SU-DHL-6 (cell line): Measurements from ENCODE around the gene CD300A.

Source experiments
- H2AFZ ChIP-seq: fragments of 200-600 bp; sonication (generic); 2 replicates; pipeline ENCODE4 v1.6.1; 2014; ENCODE audit warnings: low read depth, mild to moderate bottlenecking, moderate library complexity, mixed read lengths, antibody characterized with exemption, low read length; ENCODE audit not compliant: severe bottlenecking
- H3F3A ChIP-seq: fragments of 200-600 bp; shearing (Covaris generic); 2 replicates; pipeline ENCODE4 v1.6.0; 2016; ENCODE audit warnings: antibody characterized with exemption, mild to moderate bottlenecking; ENCODE audit not compliant: insufficient read depth
- H3K27ac ChIP-seq: fragments of 200-600 bp; sonication (generic); 2 replicates; pipeline ENCODE4 v1.5.1; 2016; ENCODE audit warnings: low read depth, mild to moderate bottlenecking, low read length, moderate library complexity, mixed read lengths
- H3K27me3 ChIP-seq: fragments of 200-600 bp; sonication (generic), shearing (Covaris generic); 2 replicates; pipeline ENCODE4 v1.6.0; 2014; ENCODE audit warnings: mild to moderate bottlenecking, low read length
- H3K36me3 ChIP-seq: fragments of 200-600 bp; sonication (generic); 2 replicates; pipeline ENCODE4 v1.6.1; 2014; ENCODE audit warnings: mild to moderate bottlenecking, low read length, mixed read lengths
- H3K4me2 ChIP-seq: fragments of 300-600, 200-600 bp; shearing (Covaris generic), sonication (generic); 2 replicates; pipeline ENCODE4 v1.6.0; 2014; ENCODE audit warnings: low read length, low read depth, mild to moderate bottlenecking; ENCODE audit not compliant: poor library complexity, severe bottlenecking
- H3K4me3 ChIP-seq: fragments of 200-600 bp; sonication (generic); 2 replicates; pipeline ENCODE4 v1.5.1; 2014; ENCODE audit warnings: antibody characterized with exemption, low read length, mild to moderate bottlenecking, mixed read lengths; ENCODE audit not compliant: insufficient read depth, poor library complexity, severe bottlenecking
- H3K79me2 ChIP-seq: fragments of 200-600 bp; sonication (generic); 2 replicates; pipeline ENCODE4 v1.6.1; 2014; ENCODE audit warnings: mild to moderate bottlenecking, low read length, moderate library complexity; ENCODE audit not compliant: insufficient read depth
- H3K9ac ChIP-seq: fragments of 200-600 bp; sonication (generic); 2 replicates; pipeline ENCODE4 v1.7.0; 2014; ENCODE audit warnings: mild to moderate bottlenecking, low read length
- H3K9me2 ChIP-seq: fragments of 200-600 bp; sonication (generic); replicated peaks from 2 replicates; pipeline ENCODE4 v1.6.1; 2014; ENCODE audit warnings: low read length; ENCODE audit not compliant: insufficient read depth
- H3K9me3 ChIP-seq: fragments of 200-600 bp; sonication (generic); 2 replicates; pipeline ENCODE4 v1.6.1; 2014; ENCODE audit warnings: low read length, mixed read lengths; ENCODE audit not compliant: insufficient read depth
- H4K20me1 ChIP-seq: fragments of 200-600 bp; sonication (generic); 2 replicates; pipeline ENCODE4 v1.6.1; 2014; ENCODE audit warnings: low read depth, mild to moderate bottlenecking, antibody characterized with exemption, low read length, moderate library complexity, mixed read lengths
- EZH2phosphoT487 ChIP-seq: fragments of 200-600 bp; sonication (generic), shearing (Covaris generic); conservative IDR thresholded peaks from 2 replicates; pipeline ENCODE4 v1.6.1; 2018; ENCODE audit warnings: mild to moderate bottlenecking, antibody characterized with exemption, low read length, moderate library complexity, mixed read lengths
- TF ChIP-seq, protein P1 (sequence below): fragments of 200-600 bp; sonication (generic); IDR thresholded peaks from one replicate; pipeline ENCODE4 v1.5.1; 2017; ENCODE audit warnings: antibody characterized with exemption, mild to moderate bottlenecking, low read length, moderate library complexity; ENCODE audit not compliant: insufficient read depth, poor library complexity, severe bottlenecking

CD300A gene

GRCh38 chr17:74491626-74492025 lies 25.2 kb downstream of the CD300A start:
- Histone ChIP-seq H2AFZ (no peak overlapping the region), H3K79me2 (no peaks in the 10 kb centered on the region), H3K9me2 (no peaks in the 10 kb centered on the region), H3K4me3 (no peak overlapping the region), H4K20me1 (no peaks in the 10 kb centered on the region), H3K4me2 (no peak overlapping the region), H3K27me3 (no peaks in the 10 kb centered on the region), H3K27ac (no peak overlapping the region), H3K9ac (no peak overlapping the region), H3K9me3 (no peaks in the 10 kb centered on the region), H3K36me3 (no peaks in the 10 kb centered on the region), H3F3A (no peaks in the 10 kb centered on the region)
- TF ChIP-seq EZH2phosphoT487: no peak

DNA sequence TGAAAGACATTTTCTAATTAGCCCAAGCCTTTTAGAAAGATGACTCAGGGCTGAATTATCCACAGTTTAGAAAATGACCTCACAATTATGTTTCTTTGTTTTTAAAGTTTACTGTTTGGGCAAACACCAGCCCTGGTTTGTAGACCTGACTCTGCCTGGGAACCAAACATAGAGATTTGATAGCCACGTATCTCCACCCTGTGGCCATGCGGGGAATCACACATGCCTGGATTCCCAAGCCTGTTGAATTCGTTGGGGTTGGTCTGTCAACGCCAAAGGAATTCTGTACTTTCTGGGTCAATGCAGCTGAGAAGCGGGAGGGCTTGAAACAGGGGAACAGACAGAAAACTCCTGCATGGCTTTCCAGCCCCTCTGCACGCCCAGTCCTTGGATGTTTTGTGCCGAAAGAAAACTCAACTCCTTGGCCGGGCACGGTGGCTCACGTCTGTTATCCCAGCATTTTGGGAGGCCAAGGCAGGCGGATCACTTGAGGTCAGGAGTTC lies 26.9 kb downstream of the CD300A start:
- no peak overlapping the region for H3K9ac ChIP-seq
- no peaks in the 10 kb centered on the region for H3K79me2 ChIP-seq
- TF ChIP-seq, protein P1, sequence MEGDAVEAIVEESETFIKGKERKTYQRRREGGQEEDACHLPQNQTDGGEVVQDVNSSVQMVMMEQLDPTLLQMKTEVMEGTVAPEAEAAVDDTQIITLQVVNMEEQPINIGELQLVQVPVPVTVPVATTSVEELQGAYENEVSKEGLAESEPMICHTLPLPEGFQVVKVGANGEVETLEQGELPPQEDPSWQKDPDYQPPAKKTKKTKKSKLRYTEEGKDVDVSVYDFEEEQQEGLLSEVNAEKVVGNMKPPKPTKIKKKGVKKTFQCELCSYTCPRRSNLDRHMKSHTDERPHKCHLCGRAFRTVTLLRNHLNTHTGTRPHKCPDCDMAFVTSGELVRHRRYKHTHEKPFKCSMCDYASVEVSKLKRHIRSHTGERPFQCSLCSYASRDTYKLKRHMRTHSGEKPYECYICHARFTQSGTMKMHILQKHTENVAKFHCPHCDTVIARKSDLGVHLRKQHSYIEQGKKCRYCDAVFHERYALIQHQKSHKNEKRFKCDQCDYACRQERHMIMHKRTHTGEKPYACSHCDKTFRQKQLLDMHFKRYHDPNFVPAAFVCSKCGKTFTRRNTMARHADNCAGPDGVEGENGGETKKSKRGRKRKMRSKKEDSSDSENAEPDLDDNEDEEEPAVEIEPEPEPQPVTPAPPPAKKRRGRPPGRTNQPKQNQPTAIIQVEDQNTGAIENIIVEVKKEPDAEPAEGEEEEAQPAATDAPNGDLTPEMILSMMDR: peak; percentile 67
- TF ChIP-seq EZH2phosphoT487: no peak
- no peaks in the 10 kb centered on the region for H4K20me1 ChIP-seq
- H3K27me3 ChIP-seq: no peaks in the 10 kb centered on the region
- H3K4me2 ChIP-seq: no peak overlapping the region
- H3K4me3 ChIP-seq: no peak overlapping the region
- H2AFZ ChIP-seq: no peak overlapping the region
- no peaks in the 10 kb centered on the region for H3K36me3 ChIP-seq
- H3F3A ChIP-seq: no peaks in the 10 kb centered on the region
- no peaks in the 10 kb centered on the region for H3K9me3 ChIP-seq
- H3K27ac ChIP-seq: no peak overlapping the region
- no peaks in the 10 kb centered on the region for H3K9me2 ChIP-seq

DNA sequence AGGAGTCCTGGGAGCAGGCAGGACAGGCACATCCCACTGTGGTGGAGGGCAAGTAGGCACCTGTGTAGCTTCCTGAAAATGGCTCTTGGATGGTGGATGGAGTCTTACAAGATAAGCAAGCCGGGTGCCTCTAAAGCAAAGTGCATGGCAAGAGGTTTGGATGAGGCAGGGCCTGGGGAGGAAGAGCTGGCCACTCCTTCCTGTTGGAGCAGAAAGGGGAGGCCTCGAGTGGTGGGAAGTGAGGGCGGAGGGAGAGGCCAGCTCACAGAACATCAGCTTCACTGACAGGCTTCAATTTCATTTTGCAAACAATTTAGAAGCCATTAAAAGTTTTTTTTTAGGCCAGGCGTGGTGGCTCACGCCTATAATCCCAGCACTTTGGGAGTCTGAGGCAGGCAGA lies 31.0 kb downstream of the CD300A start:
- Histone ChIP-seq H3K4me3 (no peak overlapping the region), H3K9me3 (no peaks in the 10 kb centered on the region), H3F3A (no peaks in the 10 kb centered on the region), H3K9me2 (no peaks in the 10 kb centered on the region), H3K79me2 (no peaks in the 10 kb centered on the region), H3K27me3 (no peaks in the 10 kb centered on the region), H3K4me2 (no peak overlapping the region), H4K20me1 (no peaks in the 10 kb centered on the region), H2AFZ (no peak overlapping the region), H3K27ac (no peak overlapping the region), H3K36me3 (no peaks in the 10 kb centered on the region), H3K9ac (no peak overlapping the region)
- TF ChIP-seq, protein P1: no peak
- no peak for TF ChIP-seq EZH2phosphoT487

- no peaks in the 10 kb centered on the region for H3K79me2 ChIP-seq
- H3K9ac ChIP-seq: no peak overlapping the region
- no peaks in the 10 kb centered on the region for H3F3A ChIP-seq
- no peak overlapping the region for H3K4me3 ChIP-seq
- H3K36me3 ChIP-seq: no peaks in the 10 kb centered on the region
- H3K9me3 ChIP-seq: no peaks in the 10 kb centered on the region
- H3K27ac ChIP-seq: no peak overlapping the region
- H3K9me2 ChIP-seq: no peaks in the 10 kb centered on the region
- no peaks in the 10 kb centered on the region for H4K20me1 ChIP-seq
- no peaks in the 10 kb centered on the region for H3K27me3 ChIP-seq
- H3K4me2 ChIP-seq: no peak overlapping the region
- no peak overlapping the region for H2AFZ ChIP-seq
- TF ChIP-seq EZH2phosphoT487: no peak
- TF ChIP-seq, protein P1: no peak
Observed at GRCh38 chr17:74499992-74500391, 33.6 kb downstream of the CD300A start.
